MM.1S (cell line): Measurements from ENCODE around the gene CAPN15.
"Not testable (repeated sequence)": the region's sequence is repeated elsewhere in the genome, so short reads cannot be mapped to it uniquely, and the experiment has no call there.

Experiments
- DNase-seq: peaks from one replicate; pipeline ENCODE4 v3.0.0-alpha.2; 2015
- H2AFZ ChIP-seq: fragments of 300-600 bp; sonication (generic); 2 replicates; pipeline ENCODE4 v1.6.0; 2016; ENCODE audit warnings: antibody characterized with exemption, low read length
- H3F3A ChIP-seq: fragments of 300-600 bp; sonication (generic); 2 replicates; pipeline ENCODE4 v1.6.1; 2016; ENCODE audit warnings: mild to moderate bottlenecking, antibody characterized with exemption, low read length, moderate library complexity, mixed read lengths; ENCODE audit not compliant: insufficient read depth
- H3K27ac ChIP-seq: fragments of 300-600 bp; sonication (generic); 2 replicates; pipeline ENCODE4 v1.5.1; 2016; ENCODE audit warnings: mild to moderate bottlenecking, low read length
- H3K27me3 ChIP-seq: fragments of 300-600 bp; sonication (generic); replicated peaks from 2 replicates; pipeline ENCODE4 v1.6.0; 2016; ENCODE audit warnings: low read length; ENCODE audit not compliant: insufficient read depth
- H3K36me3 ChIP-seq: fragments of 300-600 bp; sonication (generic); replicated peaks from 2 replicates; pipeline ENCODE4 v1.6.1; 2016; ENCODE audit warnings: mild to moderate bottlenecking, low read length, mixed read lengths; ENCODE audit not compliant: insufficient read depth
- H3K4me1 ChIP-seq: fragments of 300-600 bp; sonication (generic); 2 replicates; pipeline ENCODE4 v1.6.1; 2016; ENCODE audit warnings: low read length, mixed read lengths
- H3K4me2 ChIP-seq: fragments of 300-600 bp; sonication (generic); 2 replicates; pipeline ENCODE4 v1.6.0; 2016; ENCODE audit warnings: low read depth, low read length
- H3K4me3 ChIP-seq: fragments of 300-600 bp; sonication (generic); 2 replicates; pipeline ENCODE4 v1.5.1; 2016; ENCODE audit warnings: low read length, mixed read lengths
- H3K79me2 ChIP-seq: fragments of 300-600 bp; sonication (generic); 2 replicates; pipeline ENCODE4 v1.6.1; 2016; ENCODE audit warnings: mixed run types, low read length, mixed read lengths
- H3K9ac ChIP-seq: fragments of 300-600 bp; sonication (generic); 2 replicates; pipeline ENCODE4 v1.6.1; 2016; ENCODE audit warnings: low read length, mixed read lengths
- H3K9me2 ChIP-seq: fragments of 300-600 bp; sonication (generic); replicated peaks from 2 replicates; pipeline ENCODE4 v1.6.1; 2016; ENCODE audit warnings: mild to moderate bottlenecking, low read length, mixed read lengths; ENCODE audit not compliant: insufficient read depth
- H3K9me3 ChIP-seq: fragments of 300-600 bp; sonication (generic); replicated peaks from 2 replicates; pipeline ENCODE4 v1.6.1; 2016; ENCODE audit warnings: mild to moderate bottlenecking, low read length, mixed read lengths; ENCODE audit not compliant: insufficient read depth
- H4K20me1 ChIP-seq: fragments of 300-600 bp; sonication (generic); 2 replicates; pipeline ENCODE4 v1.6.1; 2016; ENCODE audit warnings: mild to moderate bottlenecking, low read length, moderate library complexity, mixed read lengths; ENCODE audit not compliant: insufficient read depth
- EZH2 ChIP-seq: fragments of 300-600 bp; sonication (generic); optimal IDR thresholded peaks from 2 replicates; pipeline ENCODE3; 2017; ENCODE audit warnings: low read depth, mild to moderate bottlenecking, antibody characterized with exemption, low read length, mixed read lengths
- EZH2phosphoT487 ChIP-seq: fragments of 300-600 bp; sonication (generic); IDR thresholded peaks from 2 replicates; pipeline ENCODE4 v1.6.1; 2018; ENCODE audit warnings: antibody characterized with exemption, low read length
- TF ChIP-seq, protein P1 (sequence below): fragments of 300-600 bp; sonication (generic); IDR thresholded peaks from 2 replicates; pipeline ENCODE4 v1.5.1; 2016; ENCODE audit warnings: antibody characterized with exemption, low read length, mixed read lengths

The CAPN15 gene

DNA sequence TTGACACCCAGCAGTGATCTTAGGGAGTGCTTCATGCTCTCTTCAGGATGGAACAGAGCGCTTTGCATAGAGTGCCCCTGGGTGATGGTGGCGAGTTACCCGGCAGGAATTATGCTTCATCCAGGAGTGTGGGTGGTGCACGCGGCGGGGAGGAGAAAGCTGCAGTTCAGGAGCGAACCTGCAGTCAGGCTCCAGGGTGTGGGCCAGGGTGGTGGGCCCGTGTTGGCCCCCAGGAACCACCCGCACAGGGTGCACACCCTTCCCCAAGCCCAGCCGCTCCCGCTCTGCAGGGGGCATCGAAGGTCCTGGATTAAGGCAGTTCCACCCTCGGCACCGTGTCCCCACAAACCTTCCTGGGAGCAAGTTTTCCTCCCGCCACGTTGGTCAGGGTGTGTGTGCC lies 66.3 kb downstream of the CAPN15 start:
- Histone ChIP-seq H3K4me2 (no peak overlapping the region), H3K9ac (no peak overlapping the region), H3K9me3 (no peaks in the 10 kb centered on the region), H3K4me3 (no peak overlapping the region), H3K4me1 (no peaks in the 10 kb centered on the region), H3K79me2 (peaks cover 75% of the 10 kb centered on the region), H3K27ac (no peak overlapping the region), H3F3A (0 out of 2 replicates have a peak, but pooled peaks cover under 1% of the 10 kb centered on the region), H4K20me1 (no peaks in the 10 kb centered on the region), H3K36me3 (no peaks in the 10 kb centered on the region), H2AFZ (no peak overlapping the region), H3K27me3 (no peaks in the 10 kb centered on the region), H3K9me2 (no peaks in the 10 kb centered on the region)
- DNase-seq, result no peak
- TF ChIP-seq, protein P1, sequence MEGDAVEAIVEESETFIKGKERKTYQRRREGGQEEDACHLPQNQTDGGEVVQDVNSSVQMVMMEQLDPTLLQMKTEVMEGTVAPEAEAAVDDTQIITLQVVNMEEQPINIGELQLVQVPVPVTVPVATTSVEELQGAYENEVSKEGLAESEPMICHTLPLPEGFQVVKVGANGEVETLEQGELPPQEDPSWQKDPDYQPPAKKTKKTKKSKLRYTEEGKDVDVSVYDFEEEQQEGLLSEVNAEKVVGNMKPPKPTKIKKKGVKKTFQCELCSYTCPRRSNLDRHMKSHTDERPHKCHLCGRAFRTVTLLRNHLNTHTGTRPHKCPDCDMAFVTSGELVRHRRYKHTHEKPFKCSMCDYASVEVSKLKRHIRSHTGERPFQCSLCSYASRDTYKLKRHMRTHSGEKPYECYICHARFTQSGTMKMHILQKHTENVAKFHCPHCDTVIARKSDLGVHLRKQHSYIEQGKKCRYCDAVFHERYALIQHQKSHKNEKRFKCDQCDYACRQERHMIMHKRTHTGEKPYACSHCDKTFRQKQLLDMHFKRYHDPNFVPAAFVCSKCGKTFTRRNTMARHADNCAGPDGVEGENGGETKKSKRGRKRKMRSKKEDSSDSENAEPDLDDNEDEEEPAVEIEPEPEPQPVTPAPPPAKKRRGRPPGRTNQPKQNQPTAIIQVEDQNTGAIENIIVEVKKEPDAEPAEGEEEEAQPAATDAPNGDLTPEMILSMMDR, result no peak
- TF ChIP-seq EZH2phosphoT487 (no peak), EZH2 (no peak)

DNA sequence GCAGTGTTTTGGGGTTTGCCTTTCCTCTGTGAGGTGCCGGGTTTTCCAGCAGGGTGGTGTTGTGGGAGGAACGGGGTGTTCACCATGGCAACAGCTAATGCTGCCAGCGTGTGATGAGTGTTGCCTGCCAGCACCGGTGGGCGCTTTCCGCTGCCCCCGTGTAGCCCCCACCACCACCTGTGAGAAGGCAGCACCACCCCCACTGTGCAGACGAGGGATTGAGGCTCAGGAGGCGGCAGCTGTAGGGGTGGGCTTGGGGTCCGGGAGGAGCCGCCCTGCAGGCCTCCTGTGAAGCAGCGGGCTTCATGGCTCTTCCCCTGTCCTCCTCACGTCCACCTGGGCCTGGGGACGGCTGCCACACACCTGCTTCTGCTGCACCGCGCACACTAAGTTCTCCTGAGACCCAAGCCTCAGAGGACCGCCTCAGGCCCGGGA lies 67.6 kb downstream of the CAPN15 start:
- Histone ChIP-seq H3K9me2 (no peaks in the 10 kb centered on the region), H3K4me1 (no peaks in the 10 kb centered on the region), H3K79me2 (peaks cover 80% of the 10 kb centered on the region)

DNA sequence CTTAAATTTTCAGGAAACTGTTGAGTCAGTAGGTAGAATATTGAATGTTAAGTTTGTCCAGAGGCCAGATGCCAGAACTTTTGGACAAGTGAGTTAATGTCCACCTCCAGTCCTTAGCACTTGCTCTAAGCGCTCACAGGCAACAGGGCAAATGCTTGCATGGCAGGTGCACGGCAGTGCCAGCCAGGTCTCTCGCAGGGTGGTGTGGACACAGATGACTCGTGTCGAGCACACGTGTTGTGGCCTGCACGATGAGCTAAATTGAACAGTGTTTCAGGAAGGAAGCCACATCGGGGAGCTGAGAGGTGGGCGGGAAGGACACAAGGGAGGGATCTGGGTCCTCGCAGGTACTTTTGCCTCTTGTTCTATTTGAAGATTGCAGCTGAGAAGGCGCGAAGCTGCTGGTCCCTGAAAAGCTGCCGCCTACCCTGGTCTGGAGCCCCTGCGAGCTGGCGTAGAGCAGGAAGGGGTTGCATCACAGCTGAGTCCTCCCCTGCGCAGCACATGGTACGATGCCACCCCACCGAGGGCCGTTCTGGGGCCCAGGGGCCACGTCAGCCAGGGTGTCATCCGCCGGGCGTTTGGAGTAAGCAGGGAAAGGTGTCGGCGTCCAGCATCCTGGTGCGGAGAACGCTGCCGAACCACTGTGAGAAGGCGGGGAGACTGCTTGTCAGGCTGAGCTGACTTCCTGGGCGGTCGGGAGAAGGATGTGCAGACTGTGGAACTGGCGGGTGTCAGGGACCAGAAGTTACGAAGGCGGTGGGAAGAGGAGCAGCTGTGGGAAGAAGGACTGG lies 68.6 kb downstream of the CAPN15 start:
- Histone ChIP-seq H3K4me3 (no peak overlapping the region), H3K36me3 (no peaks in the 10 kb centered on the region), H3K27ac (no peak overlapping the region), H3K9ac (no peak overlapping the region), H2AFZ (no peak overlapping the region), H3K9me3 (no peaks in the 10 kb centered on the region), H3F3A (no peaks in the 10 kb centered on the region), H3K4me1 (no peaks in the 10 kb centered on the region), H3K27me3 (no peaks in the 10 kb centered on the region), H3K79me2 (peaks cover 76% of the 10 kb centered on the region), H3K9me2 (no peaks in the 10 kb centered on the region), H4K20me1 (no peaks in the 10 kb centered on the region), H3K4me2 (no peak overlapping the region)
- TF ChIP-seq, protein P1, result no peak
- TF ChIP-seq EZH2phosphoT487 (no peak), EZH2 (no peak)
- DNase-seq, result no peak

More for the DNA sequence above, 67.6 kb downstream of the CAPN15 start:
- no peak overlapping the region for H2AFZ ChIP-seq
- no peak overlapping the region for H3K4me3 ChIP-seq
- no peak for DNase-seq
- TF ChIP-seq EZH2, result no peak
- H3F3A ChIP-seq, result no peaks in the 10 kb centered on the region
- no peaks in the 10 kb centered on the region for H3K36me3 ChIP-seq
- H4K20me1 ChIP-seq, result no peaks in the 10 kb centered on the region
- no peaks in the 10 kb centered on the region for H3K9me3 ChIP-seq
- H3K27me3 ChIP-seq, result no peaks in the 10 kb centered on the region
- no peak overlapping the region for H3K4me2 ChIP-seq
- H3K27ac ChIP-seq, result no peak overlapping the region
- H3K9ac ChIP-seq, result no peak overlapping the region

DNA sequence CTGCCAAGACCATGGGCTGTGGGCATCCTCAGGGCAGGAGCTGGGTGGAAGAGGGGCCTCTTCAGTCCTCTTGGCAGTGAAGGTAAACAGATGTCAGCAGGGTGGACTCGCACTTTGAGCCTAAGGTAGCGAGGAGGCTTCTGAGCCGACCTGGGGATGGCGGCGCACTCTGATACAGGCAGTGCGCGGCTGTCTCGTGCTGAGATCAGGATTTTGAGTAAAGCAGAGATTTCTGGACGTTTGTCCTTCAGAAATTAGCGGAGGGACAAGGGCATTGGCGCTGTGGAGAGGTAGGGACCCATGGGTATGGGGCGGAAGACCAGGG lies 69.2 kb downstream of the CAPN15 start:
- no peak overlapping the region for H3K9ac ChIP-seq
- no peaks in the 10 kb centered on the region for H4K20me1 ChIP-seq
- no peaks in the 10 kb centered on the region for H3K9me2 ChIP-seq
- no peak overlapping the region for H2AFZ ChIP-seq
- H3F3A ChIP-seq, result no peaks in the 10 kb centered on the region
- H3K79me2 ChIP-seq, result peaks cover 74% of the 10 kb centered on the region
- no peak for TF ChIP-seq EZH2phosphoT487
- TF ChIP-seq, protein P1, result no peak
- no peak for TF ChIP-seq EZH2
- no peak overlapping the region for H3K4me2 ChIP-seq
- no peak for DNase-seq
- no peaks in the 10 kb centered on the region for H3K9me3 ChIP-seq
- H3K4me3 ChIP-seq, result no peak overlapping the region
- H3K4me1 ChIP-seq, result no peaks in the 10 kb centered on the region
- no peak overlapping the region for H3K27ac ChIP-seq
- no peaks in the 10 kb centered on the region for H3K36me3 ChIP-seq
- H3K27me3 ChIP-seq, result no peaks in the 10 kb centered on the region

DNA sequence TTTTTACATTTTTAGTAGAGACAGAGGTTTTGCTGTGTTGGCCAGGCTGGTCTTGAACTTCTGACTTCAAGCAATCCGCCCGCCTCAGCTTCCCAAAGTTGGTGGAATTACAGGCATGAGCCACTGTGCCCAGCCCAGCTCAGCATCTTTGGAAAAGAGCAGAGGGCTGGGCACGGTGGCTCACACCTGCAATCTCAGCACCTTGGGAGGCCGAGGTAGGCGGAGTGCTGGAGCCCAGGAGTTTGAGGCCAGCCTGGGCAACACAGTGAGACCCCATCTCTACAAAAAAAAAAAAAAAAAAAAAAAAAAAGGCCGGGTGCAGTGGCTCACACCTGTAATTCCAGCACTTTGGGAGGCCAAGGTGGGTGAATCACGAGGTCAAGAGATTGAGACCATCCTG lies 70.1 kb downstream of the CAPN15 start:
- not testable (repeated sequence) for H2AFZ ChIP-seq, H3K4me1 ChIP-seq, H3K27me3 ChIP-seq, H3F3A ChIP-seq, H3K36me3 ChIP-seq, H4K20me1 ChIP-seq, DNase-seq, H3K9me3 ChIP-seq, H3K4me3 ChIP-seq, H3K9me2 ChIP-seq, H3K4me2 ChIP-seq, H3K27ac ChIP-seq, H3K9ac ChIP-seq
- peaks cover 68% of the 10 kb centered on the region for H3K79me2 ChIP-seq
